Measurements from ENCODE around the gene DHRSX. TPM values are rescaled to one million over a fixed set of nuclear protein-coding genes. Genes with fewer than 3 reads are reported as not detected.
"Not testable (repeated sequence)": the region's sequence is repeated elsewhere in the genome, so short reads cannot be mapped to it uniquely, and the experiment has no call there.

DHRSX gene
- total and polyA plus RNA-seq, 2 of the 8 experiments (the other 6 are each of a cell fraction or from before 2014, with no cell fraction given) = 35.1 to 43.4 TPM

- H3K18ac ChIP-seq (ENCODE audit: extremely low read depth, low read length); H3K9ac ChIP-seq (replicated peaks in 1 of 4; ENCODE audit: extremely low read depth in 1 of 4, low read depth in 3 of 4, low read length in 3 of 4); H2BK120ac ChIP-seq (replicated peaks; ENCODE audit: low read depth, low read length); H3K27ac ChIP-seq (ENCODE audit: low read depth, low read length); H4K20me1 ChIP-seq (replicated peaks in 1 of 2; ENCODE audit: control insufficient read depth in 1 of 2, insufficient read depth in 2 of 2, low read length in 2 of 2); H3K4me1 ChIP-seq (replicated peaks in 1 of 4; ENCODE audit: control insufficient read depth in 3 of 4, insufficient read depth in 4 of 4, low read length in 3 of 4); H2BK5ac ChIP-seq (ENCODE audit: low read depth, low read length); H3K4ac ChIP-seq (replicated peaks; ENCODE audit: insufficient read length, low read depth, low read length); H4K5ac ChIP-seq (ENCODE audit: insufficient read length, low read depth, low read length); H4K8ac ChIP-seq (ENCODE audit: extremely low read depth, insufficient read depth, low read length); POLR2A ChIA-PET (ENCODE audit: partially characterized antibody); H4K91ac ChIP-seq (replicated peaks; ENCODE audit: insufficient read length, low read length); H3K23me2 ChIP-seq (ENCODE audit: low read depth, low read length); H3K4me2 ChIP-seq (ENCODE audit: insufficient read depth in 1 of 2, low read depth in 2 of 2, low read length in 2 of 2); H2BK12ac ChIP-seq (ENCODE audit: low read depth, low read length); H3K14ac ChIP-seq (ENCODE audit: insufficient read length); H2BK15ac ChIP-seq (ENCODE audit: low read length); H3K56ac ChIP-seq (replicated peaks; ENCODE audit: insufficient read length, low read depth, low read length); H3K27me3 ChIP-seq (replicated peaks in 1 of 4; ENCODE audit: control insufficient read depth in 3 of 4, extremely low read depth in 1 of 4, insufficient read depth in 3 of 4, low read length in 3 of 4); CTCF ChIA-PET (ENCODE audit: partially characterized antibody); FAIRE-seq; H2BK20ac ChIP-seq (ENCODE audit: low read length); H2AK5ac ChIP-seq (ENCODE audit: low read depth, low read length); H3K4me3 ChIP-seq (ENCODE audit: extremely low read depth in 1 of 4, insufficient read depth in 2 of 4, low read depth in 3 of 4, low read length in 4 of 4); H2AFZ ChIP-seq (ENCODE audit: low read length); DNase-seq (ENCODE audit: low read depth in 1 of 2, low spot score in 2 of 2); H3K23ac ChIP-seq (ENCODE audit: insufficient read length): not testable (repeated sequence)
- WGBS, 2 experiments (ENCODE audit: extremely low coverage in 1 of 2, insufficient coverage in 1 of 2, insufficient read length in 1 of 2, insufficient replicate concordance in 2 of 2, low coverage in 1 of 2, low lambda C conversion rate in 2 of 2, missing lambda C conversion rate in 1 of 2) = 91% methylated on average over 9 of the region's 10 CpGs; no CpG with 5 or more reads in 1 of the 2 experiments
- peaks cover 15 to 18% of the 10 kb centered on the region in 2 experiments for H3K9me3 ChIP-seq (ENCODE audit: insufficient read depth in 2 of 2, low read depth in 1 of 2, low read length in 1 of 2)
- peaks cover 15% of the 10 kb centered on the region for H3K79me1 ChIP-seq (ENCODE audit: low read depth, low read length)
- peaks cover 0 to 17% (median 4%) of the 10 kb centered on the region in 4 experiments; a peak in 4 of 8 replicates for H3K36me3 ChIP-seq (ENCODE audit: control insufficient read depth in 2 of 4, insufficient read depth in 4 of 4, low read length in 3 of 4)
- H3K79me2 ChIP-seq (ENCODE audit: control insufficient read depth in 1 of 2, insufficient read depth in 2 of 2, low read length in 2 of 2) = peaks cover 0 to 89% of the 10 kb centered on the region in 2 experiments; a peak in 3 of 4 replicates
Measured at GRCh38 chrX:2460048-2460447, 40.7 kb downstream of the DHRSX start.
